Measurements from ENCODE around the gene TSPO.

GRCh38 chr22:43110444-43110926 lies 40.9 kb upstream of the TSPO start, which contains the start of gene BIK:
- TF ChIP-seq CTCF (IDR thresholded peaks at IDR 0.05) (no peak), ZFX (IDR thresholded peaks at IDR 0.05; ENCODE audit: borderline replicate concordance) (no peak)

Measured in 22Rv1 (cell line).